Fibroblast of villous mesenchyme (primary cell): ENCODE data around the gene DLX2. TPM values are rescaled to one million over a fixed set of nuclear protein-coding genes. Genes with fewer than 3 reads are reported as not detected.

Experiments used
- DNase-seq: peaks from one replicate; pipeline ENCODE4 v3.0.0-alpha.2; 2010; ENCODE audit warnings: low read depth
- H3K4me3 ChIP-seq: 2 replicates; pipeline ENCODE4 v1.5.1; 2011; ENCODE audit warnings: low read depth, mild to moderate bottlenecking, low read length
- CTCF ChIP-seq: IDR thresholded peaks from 2 replicates; pipeline ENCODE4 v1.5.1; 2012; ENCODE audit warnings: low read depth, mild to moderate bottlenecking, low read length; ENCODE audit not compliant: insufficient read depth
- total RNA-seq: library from RNA; depleted of rRNA; stranded (reverse); fragments of >200 nt; gene quantifications from 2 replicates; pipeline ENCODE4 v1.2.3, GENCODE V29; 2012

Gene DLX2
- total RNA-seq, 1 donor, result under 0.01 TPM

- TF ChIP-seq CTCF, result no peak
- H3K4me3 ChIP-seq, result no peak overlapping the region
- no peak for DNase-seq
These were observed 5.2 kb upstream of the DLX2 start for GRCh38 chr2:172107690-172108586.

DNA sequence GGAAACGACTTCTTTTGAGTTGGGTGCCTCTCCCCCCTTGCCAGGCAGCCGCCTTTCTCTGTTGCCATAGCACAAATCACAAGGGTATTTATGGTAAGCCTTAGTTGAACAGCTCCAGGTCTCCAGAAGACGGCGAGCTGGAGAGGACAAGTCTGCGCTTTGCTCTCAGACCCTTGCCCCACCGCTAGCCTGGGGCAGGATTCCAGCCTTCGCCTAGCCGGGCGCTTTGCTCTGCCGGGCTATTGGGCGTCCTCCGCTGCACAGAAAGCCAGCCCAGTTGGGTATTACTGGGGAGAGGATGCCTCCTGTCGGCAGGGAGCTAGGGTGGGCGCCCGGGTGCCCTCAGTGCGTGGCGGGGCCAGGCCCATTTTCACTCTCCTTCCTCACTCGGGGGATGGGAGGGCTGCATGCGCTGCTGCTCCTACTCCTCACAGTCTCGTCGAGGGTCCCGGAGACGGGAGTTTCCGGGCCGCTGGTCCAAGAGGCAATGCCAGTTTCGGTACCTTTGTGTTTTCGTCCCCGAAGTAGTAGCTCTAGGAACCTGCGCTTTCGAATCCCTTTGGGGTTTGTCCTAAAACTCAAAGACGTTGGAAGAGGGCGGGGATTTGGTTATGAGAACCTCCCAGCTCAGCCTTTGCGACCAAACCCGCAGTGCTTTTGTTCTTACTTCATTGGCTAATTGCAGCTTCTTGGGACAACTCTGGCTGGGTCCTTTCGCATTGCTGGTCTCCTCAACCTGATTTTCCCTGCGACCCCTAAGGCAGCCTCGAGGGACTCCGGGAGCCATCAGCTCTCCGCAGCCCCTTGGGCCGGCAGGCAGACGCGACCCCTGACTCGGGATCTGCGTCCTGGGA, 3.6 kb upstream of the DLX2 start:
- DNase-seq, result peak; percentile 33
- H3K4me3 ChIP-seq, result peak overlapping the region; percentile 58
- peak; percentile 47 for TF ChIP-seq CTCF

DNA sequence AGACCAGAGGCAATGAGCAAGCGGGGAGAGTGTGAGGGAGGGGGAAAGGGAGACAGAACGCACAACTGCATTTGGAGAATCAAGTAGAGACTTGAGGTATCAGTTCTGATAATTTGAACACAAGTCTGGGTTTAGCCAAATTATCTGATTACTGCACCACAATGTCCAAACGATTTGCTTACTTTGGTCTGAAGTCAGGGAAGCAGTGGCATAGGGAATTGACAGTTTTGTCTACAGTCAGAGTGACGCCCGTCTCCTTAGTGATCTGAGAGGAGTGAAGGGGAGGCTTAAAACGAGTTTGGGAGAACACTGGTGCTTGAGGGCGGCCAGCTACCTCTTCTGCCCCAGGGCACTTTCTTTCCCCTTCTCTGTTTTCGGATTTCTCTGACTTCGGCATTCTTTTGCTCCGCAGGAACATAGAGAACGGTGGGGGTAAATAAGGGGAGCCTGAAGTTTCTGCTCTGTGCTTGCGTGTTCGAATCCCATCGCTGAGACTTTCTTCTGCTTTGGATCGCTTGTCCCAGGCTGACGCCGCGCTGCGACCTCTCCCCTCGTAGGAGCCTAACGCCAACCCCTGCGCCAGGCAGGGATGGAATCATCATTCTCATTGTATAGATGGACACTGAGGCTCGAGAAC, 2.9 kb upstream of the DLX2 start:
- no peak for DNase-seq
- H3K4me3 ChIP-seq, result peak overlapping the region; percentile 58
- no peak for TF ChIP-seq CTCF

GRCh38 chr2:172103471-172104272, 972 bp upstream of the DLX2 start:
- peak; percentile 87 for DNase-seq
- TF ChIP-seq CTCF, result peak; percentile 95
- no peak overlapping the region for H3K4me3 ChIP-seq

DNA sequence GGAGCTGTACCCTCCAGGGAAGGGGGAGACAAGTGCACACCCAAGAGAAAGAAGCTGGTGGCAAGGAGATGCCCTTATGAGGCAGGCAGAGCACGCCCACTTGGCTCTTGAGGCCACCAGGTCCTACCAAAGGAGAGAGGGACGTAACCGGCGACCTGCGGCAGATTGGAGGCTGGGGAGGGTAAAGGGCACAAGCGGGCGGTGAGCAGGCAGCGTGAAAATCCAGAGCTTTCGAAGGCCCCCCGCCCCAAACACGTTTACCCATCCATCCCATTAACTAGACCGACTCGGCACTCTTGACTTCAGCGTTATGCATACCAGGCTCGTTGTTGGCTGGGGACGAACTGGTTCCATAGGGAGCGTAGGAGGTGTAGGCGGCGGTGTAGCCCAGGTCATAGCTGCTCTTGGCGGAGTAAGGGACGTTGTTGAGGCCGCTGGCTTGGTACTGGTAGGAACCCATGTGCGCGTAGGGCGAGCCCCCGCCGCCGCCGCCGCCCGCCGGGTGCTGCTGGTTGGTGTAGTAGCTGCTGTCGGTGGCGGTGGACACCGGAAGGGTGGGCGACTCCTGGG, 794 bp downstream of the DLX2 start:
- DNase-seq, result no peak

More for the DNA sequence above, 794 bp downstream of the DLX2 start:
- peak overlapping the region; percentile 61 for H3K4me3 ChIP-seq
- no peak for TF ChIP-seq CTCF
